ENCODE results near the gene SLC9A8.
"Not testable (repeated sequence)": the region's sequence is repeated elsewhere in the genome, so short reads cannot be mapped to it uniquely, and the experiment has no call there.

SLC9A8 gene

DNA sequence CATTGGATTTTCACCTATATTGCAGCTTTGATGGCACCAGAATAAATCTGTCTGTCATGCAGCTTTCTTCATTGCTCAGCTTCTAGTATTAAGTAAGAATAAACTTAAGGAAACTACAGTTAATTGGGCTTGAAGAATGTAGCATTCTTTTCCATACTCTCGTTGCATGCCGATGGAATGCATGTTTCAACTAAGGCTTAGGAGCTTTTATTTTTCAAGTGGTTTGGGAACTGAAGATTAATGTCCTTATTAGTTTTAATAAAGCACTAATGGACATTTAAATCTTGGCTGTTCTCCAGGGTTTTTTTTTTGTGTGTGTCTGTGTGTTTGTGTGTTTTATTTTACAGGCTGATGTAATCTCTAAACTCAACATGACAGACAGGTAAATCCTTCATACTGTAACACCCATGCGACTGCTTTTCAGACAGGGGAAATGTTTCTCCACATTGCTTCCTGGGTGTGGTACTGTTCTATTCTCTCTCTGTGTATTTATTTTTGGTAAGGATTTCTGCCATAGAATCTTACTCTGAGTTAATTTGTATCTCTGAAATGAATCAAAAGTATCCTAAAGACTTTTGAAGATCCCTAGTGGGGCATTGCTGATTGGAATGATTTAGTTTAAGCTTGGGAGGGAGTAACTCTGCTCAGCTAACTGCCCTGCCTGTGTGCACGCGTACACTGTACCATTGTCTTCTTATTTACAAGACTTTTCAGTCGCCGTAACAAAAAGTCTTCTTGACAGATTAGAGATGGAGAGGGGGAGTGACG lies 38.0 kb downstream of the SLC9A8 start:
- no peak for DNase-seq (ENCODE audit: low spot score)

DNA sequence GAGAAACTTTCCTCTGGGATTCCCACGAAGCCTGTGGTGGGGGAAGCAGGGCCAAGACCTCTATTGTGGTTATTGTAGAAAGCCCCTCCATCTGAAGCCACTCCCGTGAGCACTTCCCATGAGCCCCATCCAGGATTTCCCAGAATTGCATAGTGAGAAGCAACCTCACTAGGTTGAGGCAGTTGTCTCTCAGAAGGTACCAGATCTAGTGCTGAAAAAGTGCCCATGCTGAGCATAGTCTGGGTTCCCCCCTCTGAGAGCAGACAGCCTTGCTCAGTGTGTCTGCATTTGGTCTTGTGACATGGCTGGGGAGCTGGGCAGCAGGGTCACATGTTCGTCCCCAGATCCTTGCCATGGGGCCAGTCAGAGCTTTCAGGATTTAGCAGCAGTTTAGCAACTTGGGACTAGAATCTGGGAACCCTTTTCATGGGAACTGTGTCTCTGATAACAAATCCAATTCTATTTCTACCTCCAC lies 38.6 kb downstream of the SLC9A8 start:
- no peak for DNase-seq (ENCODE audit: low spot score)

DNA sequence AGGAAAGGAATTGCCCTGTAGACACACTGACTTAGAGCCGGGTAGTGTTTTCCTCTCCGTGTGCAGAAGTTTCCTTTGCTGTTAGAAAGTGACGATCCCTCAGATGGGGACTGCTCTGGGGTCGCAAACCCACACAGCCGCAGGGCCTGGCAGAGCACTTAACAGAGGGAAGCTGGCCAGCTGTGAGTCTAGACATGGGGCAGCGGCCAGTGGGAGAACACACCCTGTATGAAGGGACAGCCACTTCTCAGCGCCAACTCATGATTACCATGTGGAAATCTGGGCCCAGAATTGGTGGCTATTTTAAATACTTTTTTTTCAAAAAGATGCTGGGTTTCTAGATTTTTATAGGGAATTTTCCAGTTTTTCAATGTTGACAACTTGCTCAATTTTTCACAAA lies 39.4 kb downstream of the SLC9A8 start:
- DNase-seq (ENCODE audit: low spot score) = no peak

DNA sequence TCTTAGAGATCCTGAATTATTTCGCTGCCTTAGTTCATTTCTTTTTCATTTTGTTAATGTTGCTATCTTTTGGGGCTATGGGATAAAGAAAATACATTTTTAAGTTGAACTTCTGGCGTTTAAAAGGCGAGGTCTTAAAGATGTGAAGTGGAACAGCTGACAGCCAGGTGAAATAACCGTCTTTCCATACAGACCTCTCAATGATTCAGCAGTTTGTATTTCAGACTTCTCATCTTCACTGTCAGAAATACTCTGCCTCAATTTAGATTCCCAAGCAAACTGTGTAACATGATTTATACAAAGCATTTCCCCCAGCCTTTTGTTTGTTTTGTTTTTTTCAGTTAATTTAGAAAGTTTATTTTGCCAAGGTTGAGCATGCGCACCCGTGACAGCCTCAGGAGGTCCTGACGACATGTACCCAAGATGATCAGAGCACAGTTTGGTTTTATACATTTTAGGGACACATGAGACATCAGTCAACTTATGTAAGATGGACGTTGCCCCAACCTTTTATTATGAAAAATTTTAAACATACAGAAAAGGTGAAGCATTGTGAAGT lies 40.0 kb downstream of the SLC9A8 start:
- no peak for DNase-seq (ENCODE audit: low spot score)

DNA sequence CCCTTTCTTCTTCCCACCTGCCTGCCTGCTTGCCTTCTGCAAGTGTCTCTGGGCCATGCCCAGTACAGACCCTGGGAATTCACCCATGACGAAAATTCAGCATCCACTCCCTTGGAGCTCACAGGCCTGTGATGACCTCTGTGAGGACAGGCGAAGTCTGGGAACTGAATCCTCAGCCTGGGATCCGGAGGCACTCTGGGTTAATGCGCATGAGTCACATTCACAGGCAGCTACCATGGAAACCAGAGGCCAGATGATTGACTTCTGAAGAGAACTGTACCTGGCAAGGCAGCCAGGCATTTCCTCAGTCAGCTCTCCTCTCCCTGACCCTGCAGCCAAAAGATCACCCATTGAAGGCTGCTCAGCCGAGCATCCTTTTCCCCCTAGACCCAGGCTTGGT lies 41.0 kb downstream of the SLC9A8 start:
- peak; percentile 46 for DNase-seq (ENCODE audit: low spot score)

DNA sequence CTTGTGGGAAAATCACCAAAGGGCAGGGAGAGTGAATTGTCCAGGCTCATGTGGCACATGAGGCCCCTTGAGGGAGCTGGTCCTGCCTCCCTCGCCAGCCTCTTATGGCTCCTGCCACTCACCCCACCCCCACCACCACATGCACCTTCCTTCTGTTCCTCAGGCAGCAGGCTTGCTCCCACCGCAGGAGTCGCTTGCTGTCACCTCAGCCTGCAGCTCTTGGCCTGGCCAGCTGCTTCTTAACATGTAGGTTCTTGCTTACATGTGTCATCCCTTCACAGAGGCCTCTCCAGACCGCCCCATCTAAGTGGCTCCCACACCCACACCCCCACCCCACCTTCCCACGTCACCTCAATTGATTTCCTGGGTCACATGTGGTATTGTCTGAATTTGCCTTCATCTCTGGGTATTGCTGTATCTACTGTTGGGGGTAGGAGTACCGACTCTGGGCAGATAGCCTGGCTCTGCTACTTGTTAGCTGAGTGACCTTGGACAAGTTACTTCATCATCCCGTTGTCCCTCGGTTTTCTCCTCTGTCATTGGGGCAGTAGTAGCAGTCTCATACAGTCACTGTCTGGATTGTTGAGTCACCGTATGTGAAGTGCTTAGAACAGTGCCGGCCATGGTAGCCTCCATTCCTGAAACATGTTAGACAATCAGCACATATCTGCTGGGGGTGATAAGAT lies 41.7 kb downstream of the SLC9A8 start:
- DNase-seq (ENCODE audit: low spot score) = no peak

DNA sequence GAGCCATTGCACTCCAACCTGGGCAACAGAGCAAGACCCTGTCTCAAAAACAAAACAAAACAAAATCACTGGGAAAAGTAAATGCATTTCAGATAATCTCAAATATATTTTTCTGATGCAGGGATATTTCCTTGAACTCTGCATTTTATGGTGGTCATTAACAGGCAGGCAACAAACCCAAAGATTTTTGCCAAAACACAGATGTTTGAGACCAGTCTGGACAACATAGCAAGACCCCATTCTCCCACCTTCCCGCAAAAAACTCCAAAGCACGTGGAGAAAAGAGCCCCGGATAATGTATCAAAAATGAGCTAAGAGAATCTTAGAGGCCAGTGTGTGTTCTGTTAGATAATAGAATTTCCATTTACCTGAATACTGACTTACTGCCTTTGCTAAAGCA lies 44.3 kb downstream of the SLC9A8 start:
- no peak for DNase-seq (ENCODE audit: low spot score)

DNA sequence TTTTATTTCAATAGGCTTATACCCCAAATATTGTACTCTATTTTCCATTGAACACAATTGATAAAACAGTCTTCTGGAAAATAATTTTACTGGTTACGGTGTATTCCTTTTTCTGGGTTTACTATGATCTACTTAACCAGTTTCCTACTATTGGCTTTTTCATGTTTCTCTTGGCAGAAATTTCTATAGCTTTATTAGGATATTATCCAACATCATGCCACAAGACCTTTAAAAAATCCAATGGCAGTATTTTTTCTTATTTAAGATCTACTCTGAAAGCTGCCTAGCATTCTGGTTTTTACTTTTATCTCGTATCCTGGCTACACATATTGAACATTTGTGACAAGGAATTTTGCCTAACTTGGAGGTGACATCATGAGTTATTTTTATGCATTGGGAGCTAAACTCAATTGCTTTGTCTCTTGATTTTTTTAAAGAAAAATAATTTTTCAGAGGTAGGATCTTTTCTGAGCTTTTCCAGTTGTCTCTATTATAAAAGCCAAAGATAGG lies 45.5 kb downstream of the SLC9A8 start:
- no peak for DNase-seq (ENCODE audit: low spot score)

DNA sequence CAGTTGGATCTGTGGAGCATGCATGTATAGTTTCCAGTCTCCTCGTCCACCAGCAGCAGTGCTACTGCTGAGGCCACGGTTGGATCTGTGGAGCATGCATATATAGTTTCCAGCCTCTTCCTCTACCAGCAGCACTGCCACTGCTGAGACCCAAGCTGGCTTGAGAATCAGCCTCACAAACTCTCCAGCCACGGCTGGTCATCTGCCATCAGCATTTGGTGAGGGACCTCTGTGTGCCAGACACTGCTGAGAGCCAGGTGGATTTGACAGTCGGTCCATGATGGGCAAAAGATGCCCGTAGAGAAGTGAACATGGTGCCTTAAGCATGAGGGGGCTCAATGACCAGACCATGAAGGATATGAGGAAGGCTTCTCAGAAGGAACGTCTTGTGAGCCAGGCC lies 46.4 kb downstream of the SLC9A8 start:
- DNase-seq (ENCODE audit: low spot score) = no peak

DNA sequence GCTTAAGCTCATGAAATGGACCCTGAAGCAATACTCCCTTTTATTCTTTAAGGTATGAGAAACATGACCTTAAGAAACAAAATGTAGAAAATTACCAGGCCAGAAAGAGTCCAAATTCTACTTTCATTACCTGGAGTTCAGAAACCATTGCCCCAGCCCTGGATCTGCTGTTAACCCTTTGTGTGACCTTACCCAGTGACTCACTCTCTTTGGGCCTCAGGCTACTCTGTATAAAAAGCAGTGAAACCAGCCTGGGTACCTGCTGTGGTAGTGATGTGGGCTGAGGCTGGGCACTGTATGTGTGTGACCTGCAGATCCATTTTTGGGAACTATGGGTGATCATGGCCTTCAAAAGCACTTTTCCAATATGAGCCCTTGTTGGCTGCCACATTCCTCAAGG lies 47.2 kb downstream of the SLC9A8 start:
- DNase-seq (ENCODE audit: low spot score) = no peak

DNA sequence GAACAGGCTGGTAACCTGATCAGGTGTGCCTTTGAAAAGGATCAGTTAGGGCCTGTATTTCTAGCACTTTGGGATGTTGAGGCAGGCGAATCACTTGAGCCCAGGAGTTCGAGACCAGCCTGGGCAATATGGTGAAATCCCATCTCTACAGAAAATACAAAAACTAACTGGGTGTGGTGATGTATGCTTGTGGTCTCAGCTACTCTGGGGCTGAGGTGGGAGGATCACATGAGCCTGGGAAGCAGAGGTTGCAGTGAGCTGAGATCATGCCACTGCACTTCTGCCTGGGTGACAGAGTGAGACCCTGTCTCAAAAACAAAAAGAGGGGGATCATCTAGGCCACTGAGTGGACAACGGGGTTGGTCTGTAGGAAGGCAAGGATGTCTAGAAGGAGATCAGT lies 48.6 kb downstream of the SLC9A8 start:
- DNase-seq (ENCODE audit: low spot score) = not testable (repeated sequence)

DNA sequence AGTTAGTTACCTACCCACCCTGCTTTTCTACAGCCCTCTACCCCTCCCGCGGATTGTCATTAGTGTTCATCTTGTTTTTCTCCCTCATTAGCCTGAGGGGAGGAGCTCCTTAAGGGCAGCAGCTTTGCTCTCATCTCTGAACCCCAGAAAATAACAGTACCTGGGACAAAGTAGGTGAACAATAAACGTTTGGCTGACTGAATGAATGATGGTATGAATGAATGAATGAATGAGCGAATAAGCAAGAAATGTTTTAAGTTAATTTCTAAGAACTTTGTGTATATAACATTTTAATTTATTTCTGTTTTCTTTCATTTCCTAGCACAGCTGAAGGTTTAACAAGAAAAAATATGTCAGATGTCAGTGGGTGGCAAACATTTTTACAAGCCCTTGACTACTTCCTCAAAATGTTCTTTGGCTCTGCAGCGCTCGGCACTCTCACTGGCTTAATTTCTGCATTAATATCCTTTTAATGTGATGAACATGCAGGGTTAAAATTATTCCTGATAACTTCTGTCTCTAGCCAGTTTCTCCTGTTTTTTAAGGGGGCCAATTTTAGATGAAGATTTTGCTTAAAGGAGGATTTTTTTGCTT lies 50.1 kb downstream of the SLC9A8 start:
- no peak for DNase-seq (ENCODE audit: low spot score)

DNA sequence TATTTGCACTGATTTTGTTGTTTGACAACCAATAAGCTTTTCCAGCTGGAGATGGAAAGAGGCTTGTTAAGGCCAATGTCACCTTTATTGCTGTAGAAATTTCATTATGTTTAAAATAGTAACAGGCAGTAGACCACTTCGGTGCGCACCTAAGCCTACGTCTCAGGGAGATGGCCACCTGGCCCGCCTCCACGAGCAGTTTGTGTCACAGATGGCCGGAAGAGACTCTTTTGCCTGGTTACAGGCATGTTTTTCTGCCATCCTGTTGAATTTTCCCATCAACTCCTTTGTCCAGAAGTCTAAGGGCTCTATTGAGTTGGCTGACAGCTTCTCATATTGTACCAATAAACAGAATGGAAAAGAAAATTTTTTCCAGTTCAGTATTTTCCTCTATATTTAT lies 51.0 kb downstream of the SLC9A8 start:
- DNase-seq (ENCODE audit: low spot score) = no peak

DNA sequence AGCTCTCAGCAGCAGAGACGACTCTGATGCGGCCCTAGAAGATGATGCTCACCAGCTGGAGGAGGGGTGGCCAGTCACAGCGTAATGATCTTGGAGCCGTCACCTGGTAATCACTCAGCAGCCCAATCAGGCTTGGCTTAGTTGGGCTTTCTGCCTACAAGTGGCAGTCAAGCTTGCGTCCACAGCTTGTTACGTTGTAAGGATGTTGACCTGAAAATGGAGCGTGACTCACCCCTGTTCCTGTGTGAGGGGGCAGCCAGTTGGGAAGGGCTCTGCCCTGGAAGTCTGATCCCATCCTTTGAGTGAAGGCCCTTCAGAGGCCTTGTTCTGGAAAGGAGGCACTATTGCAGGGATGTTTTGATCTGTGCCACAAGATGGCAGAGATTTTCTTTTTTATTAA lies 52.9 kb downstream of the SLC9A8 start:
- DNase-seq (ENCODE audit: low spot score) = no peak

DNA sequence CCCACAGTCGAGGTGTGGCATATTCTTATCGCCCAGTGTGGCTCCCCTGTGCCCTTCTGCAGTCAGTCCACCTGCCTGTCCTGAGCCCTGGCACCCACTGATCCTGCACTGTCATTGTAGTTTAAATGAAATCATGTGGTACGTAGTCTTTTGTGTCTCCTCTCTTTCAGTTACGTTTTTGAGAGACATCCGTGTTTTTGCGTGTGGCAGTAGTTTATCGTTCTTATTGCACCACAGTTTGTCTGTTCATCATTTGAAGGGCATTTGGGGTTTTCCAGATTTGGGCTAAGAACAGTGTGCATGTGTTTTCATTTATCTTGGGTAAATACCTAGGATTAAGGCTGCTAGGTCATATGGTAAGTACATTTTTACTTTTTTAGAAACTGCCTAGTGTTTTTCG lies 53.4 kb downstream of the SLC9A8 start:
- no peak for DNase-seq (ENCODE audit: low spot score)

DNA sequence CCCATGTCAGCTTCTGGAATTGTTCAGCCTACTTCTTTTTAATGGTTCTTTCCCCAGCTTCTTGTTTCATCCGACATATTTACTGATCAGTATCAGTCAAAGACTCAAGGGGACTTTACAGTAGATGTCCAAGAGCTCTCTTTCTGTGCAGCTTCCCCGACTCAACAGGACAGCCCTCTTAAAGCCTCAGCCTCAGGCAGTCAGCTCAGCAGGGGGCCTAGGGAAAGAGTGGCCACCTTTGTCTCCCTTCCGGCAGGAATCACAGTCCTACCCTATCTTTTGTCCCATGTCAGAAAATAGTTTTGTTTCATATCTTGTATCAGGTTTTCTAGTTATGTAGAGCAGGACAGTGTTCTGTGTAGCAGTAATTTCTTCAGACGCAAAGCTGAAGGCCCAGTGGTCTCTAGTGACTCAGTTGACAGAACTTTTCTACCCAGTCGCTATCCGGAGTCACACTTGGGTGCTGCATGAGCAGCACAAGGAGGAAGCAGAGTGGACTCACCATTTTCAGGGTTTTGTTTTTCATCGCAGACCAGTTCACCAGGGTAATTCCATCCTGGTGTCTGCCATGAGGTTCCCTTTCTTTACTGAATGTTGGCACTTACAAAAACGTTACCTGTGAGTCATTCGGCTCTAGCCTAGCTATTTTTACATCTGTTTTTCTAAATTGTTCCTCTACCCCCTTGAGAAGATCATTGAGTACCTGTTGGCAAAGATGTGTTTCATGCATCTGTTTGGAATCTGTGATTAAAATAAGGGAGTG lies 55.0 kb downstream of the SLC9A8 start:
- no peak for DNase-seq (ENCODE audit: low spot score)

DNA sequence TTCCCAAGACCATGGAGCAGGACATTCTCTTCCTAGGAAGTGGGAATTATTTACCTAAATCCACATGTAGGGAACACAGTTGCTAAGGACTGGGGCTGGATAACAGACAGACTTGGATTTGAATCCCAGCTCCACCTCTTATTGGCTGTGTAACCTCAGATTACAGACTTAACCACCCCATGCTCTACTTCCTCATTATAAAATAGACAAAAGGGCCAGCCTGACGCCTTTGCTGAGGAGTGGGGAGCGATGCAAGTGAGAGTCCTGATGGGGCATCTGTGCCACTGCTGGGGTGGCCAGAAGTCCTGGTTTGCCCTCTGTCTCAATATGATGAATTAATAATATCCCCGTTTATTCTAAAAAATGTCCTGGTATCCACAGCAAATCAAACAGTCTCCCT lies 55.9 kb downstream of the SLC9A8 start:
- DNase-seq (ENCODE audit: low spot score) = no peak

DNA sequence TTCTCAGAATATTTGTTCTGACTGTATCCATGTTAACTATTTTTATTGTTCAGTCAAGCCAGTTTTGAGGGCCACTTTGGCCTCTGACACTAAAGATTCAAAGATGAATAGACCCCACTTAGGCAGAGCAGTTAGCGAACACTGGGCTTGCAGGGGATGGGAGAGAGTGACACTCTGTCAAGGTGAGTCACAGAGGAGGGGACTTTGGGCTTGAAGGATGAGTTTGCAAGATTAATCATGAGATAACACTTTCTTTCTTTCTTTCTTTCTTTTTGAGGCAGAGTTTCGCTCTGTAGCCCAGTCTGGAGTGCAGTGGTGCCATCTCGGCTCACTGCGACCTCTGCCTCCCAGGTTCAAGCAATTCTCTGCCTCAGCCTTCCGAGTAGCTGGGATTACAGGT lies 56.3 kb downstream of the SLC9A8 start:
- DNase-seq (ENCODE audit: low spot score) = no peak

DNA sequence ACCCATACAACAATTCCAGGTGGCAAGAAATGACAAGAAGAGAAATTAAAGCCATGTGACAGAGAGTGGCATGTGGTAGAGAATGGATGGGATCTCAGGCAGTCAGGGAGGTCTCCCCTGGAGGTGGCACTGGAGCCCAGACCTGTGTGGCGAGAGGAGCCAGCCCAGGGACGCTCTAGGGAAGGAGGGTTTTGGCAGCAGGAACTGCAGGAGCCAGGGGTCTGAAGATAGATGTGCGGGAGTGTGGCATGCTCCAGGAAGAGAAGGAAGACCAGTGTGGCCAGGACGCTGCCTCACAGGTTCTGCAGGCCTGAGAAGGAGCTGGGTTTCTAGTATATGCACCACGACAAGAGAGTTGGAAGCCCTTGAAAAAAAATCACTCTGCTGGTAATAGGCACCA lies 57.6 kb downstream of the SLC9A8 start:
- DNase-seq (ENCODE audit: low spot score) = no peak

DNA sequence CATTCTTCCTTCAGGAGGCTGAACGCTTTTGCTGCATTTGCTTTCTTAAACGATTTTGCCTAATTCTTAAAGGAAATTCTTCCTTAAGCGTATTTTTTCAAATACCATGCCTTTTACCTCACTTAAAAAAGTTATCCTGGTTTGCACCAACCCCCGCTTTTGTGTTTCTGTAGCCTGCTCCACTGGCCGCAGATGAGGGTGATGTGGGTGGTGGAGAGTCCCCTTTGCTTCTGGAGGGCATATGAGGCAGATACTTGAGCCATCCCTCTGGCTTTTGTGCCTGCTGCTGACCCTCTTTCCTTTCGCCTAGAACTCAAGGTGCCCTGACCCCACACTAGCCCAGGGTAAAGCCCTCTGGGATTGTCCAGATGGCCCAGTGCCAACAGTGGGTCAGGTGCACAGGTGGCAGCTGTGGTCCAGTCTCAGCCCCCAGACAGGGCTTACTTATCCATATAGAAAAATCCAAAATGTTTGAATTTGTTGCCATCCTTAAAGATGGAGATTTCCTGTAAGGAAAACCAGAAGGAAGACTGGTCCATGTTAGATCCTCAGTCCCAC lies 58.8 kb downstream of the SLC9A8 start:
- no peak for DNase-seq (ENCODE audit: low spot score)

DNA sequence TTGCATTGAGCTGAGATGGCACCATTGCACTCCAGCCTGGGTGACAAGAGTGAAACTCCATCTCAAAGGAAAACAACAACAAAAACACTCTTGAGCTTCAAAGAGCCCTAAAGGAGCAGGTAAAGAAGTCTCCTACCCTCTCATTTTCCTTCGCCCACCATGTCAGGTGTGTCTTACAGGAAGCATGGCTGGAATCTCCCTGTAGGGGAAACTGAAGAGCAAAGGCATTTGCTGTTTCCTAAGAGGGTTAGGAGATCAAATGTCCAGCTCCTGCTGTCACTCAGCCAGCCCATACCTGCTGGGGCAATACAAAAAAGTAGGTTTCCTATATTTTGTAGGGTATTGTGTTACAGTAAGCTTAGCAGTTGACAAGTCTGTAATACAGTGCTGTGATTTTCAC lies 59.4 kb downstream of the SLC9A8 start:
- DNase-seq (ENCODE audit: low spot score) = no peak

DNA sequence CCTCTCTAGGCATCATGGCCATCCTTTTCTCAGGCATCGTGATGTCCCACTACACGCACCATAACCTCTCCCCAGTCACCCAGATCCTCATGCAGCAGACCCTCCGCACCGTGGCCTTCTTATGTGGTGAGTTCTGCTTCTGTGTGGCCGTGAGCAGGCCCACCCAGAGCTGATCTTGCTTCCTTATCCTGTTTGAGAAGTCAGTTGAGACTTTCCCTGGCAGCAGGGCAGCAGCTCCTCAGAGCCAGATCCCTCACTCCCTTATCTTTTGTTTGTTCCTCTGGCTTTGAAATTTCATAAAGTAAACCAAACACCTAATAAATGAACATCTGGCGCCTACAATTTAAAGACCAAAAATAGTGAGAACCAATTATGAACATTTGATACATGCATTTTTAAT lies 62.1 kb downstream of the SLC9A8 start:
- DNase-seq (ENCODE audit: low spot score) = no peak
